HG02588 (cell line): ENCODE data around the gene ZDHHC7.

ENCODE experiments used
- ATAC-seq: cut with Tn5 transposase; IDR thresholded peaks from one replicate; pipeline ENCODE4 v1.9.1; 2021; ENCODE audit warnings: mild to moderate bottlenecking, moderate library complexity; ENCODE audit not compliant: unreplicated experiment

Gene ZDHHC7

GRCh38 chr16:84970447-84971127 is 40.7 kb downstream of the ZDHHC7 start:
- no peak for ATAC-seq

GRCh38 chr16:84967828-84968227 is 43.5 kb downstream of the ZDHHC7 start:
- ATAC-seq = no peak

- ATAC-seq = no peak
These were observed 45.6 kb downstream of the ZDHHC7 start for GRCh38 chr16:84965428-84966415.

- no peak for ATAC-seq
These were observed 46.8 kb downstream of the ZDHHC7 start for GRCh38 chr16:84964386-84965128.

- ATAC-seq = no peak
These were observed 48.3 kb downstream of the ZDHHC7 start for GRCh38 chr16:84963066-84963465.

GRCh38 chr16:84960942-84961341 is 50.4 kb downstream of the ZDHHC7 start:
- no peak for ATAC-seq

- no peak for ATAC-seq
These were observed 51.4 kb downstream of the ZDHHC7 start for GRCh38 chr16:84959784-84960417.

GRCh38 chr16:84959045-84959576 is 52.2 kb downstream of the ZDHHC7 start:
- ATAC-seq = no peak

- no peak for ATAC-seq
These were observed 53.5 kb downstream of the ZDHHC7 start for GRCh38 chr16:84957792-84958191.

- ATAC-seq = no peak
These were observed 54.1 kb downstream of the ZDHHC7 start for GRCh38 chr16:84957192-84957591.

- ATAC-seq = no peak
These were observed 55.9 kb downstream of the ZDHHC7 start for GRCh38 chr16:84955427-84955826.

- ATAC-seq = no peak
These were observed 58.1 kb downstream of the ZDHHC7 start for GRCh38 chr16:84953190-84953746.

- ATAC-seq = no peak
These were observed 58.8 kb downstream of the ZDHHC7 start for GRCh38 chr16:84952335-84953189.

GRCh38 chr16:84950906-84951305 is 60.4 kb downstream of the ZDHHC7 start:
- no peak for ATAC-seq

GRCh38 chr16:84949772-84950436 is 61.4 kb downstream of the ZDHHC7 start:
- ATAC-seq = no peak

GRCh38 chr16:84948851-84949610 is 62.3 kb downstream of the ZDHHC7 start:
- no peak for ATAC-seq

- no peak for ATAC-seq
These were observed 63.1 kb downstream of the ZDHHC7 start for GRCh38 chr16:84947996-84948850.
